Measurements from ENCODE around the gene SERPINA12.

GRCh38 chr14:94447206-94447605, 62.1 kb downstream of the SERPINA12 start:
- TF ChIP-seq CTCF (IDR thresholded peaks at IDR 0.05): no peak
- TF ChIP-seq POLR2A (IDR thresholded peaks at IDR 0.05): no peak
